ENCODE results near the gene ARHGAP6.
"Not testable (repeated sequence)": the region's sequence is repeated elsewhere in the genome, so short reads cannot be mapped to it uniquely, and the experiment has no call there.

The ARHGAP6 gene

GRCh38 chrX:11567528-11568220 lies 98.0 kb downstream of the ARHGAP6 start:
- no peak for DNase-seq

DNA sequence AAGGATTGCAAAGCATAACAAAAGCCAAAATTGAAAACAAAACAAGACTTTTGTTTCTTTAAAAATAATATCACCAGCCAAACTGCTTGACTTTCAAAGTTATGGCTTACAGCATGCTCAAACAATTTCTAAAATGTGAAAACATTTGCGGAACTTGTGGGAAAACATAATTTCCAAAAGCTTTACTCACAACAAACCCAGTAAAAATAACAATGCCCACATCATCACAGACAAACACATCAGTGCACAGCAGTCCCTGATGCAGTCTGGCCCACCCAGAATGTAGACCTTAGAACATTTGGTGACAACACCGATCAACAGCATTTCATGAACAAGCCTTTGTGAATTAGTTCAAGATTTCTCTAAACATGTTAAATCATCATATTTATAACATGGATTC lies 98.9 kb downstream of the ARHGAP6 start:
- peak; percentile 13 for DNase-seq

GRCh38 chrX:11566173-11566572 lies 99.5 kb downstream of the ARHGAP6 start:
- no peak for DNase-seq

GRCh38 chrX:11564546-11564945 lies 101.2 kb downstream of the ARHGAP6 start:
- no peak for DNase-seq

DNA sequence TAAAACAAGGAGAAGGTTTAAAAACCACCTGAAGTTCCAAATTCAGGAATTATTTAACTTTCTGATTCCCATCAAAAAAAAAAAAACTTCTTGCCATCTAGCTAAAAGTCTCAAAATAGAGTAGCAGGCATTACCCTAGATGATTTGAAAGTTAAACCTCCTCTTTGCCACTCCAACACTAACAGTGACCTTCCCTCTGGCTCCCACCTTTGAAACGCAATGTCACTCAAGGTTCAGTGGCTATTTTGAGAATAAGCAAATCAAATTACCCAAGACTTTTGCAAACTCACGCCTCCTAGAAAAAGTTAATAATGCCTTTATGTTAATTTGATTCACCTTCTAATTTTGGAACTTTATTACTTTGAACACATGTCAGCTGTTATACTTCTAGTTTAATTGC lies 103.2 kb downstream of the ARHGAP6 start:
- DNase-seq, result no peak

GRCh38 chrX:11558972-11559371 lies 106.7 kb downstream of the ARHGAP6 start:
- no peak for DNase-seq

- DNase-seq, result peak; percentile 76
Measured at GRCh38 chrX:11557120-11557519, 108.6 kb downstream of the ARHGAP6 start.

GRCh38 chrX:11555759-11556158 lies 110.0 kb downstream of the ARHGAP6 start:
- DNase-seq, result peak; percentile 69

DNA sequence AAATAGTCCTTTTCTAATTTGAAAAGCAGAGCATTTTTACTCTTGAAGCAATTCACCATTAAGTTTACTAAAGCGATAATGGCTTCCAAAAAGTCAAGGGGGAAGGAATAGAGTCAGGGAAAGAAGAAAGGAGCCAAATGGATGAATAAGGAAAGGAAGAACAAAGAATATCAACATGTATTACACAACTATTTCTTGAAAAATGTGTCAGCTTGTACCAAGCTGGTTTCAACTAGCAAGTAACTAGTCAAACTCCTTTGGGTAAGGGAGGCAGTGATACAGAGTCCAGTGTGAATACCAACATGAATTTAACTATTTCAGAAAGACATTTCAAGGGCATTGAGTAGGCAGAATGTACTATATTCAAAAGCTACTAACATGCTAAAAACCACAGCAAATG lies 112.1 kb downstream of the ARHGAP6 start:
- DNase-seq, result no peak

DNA sequence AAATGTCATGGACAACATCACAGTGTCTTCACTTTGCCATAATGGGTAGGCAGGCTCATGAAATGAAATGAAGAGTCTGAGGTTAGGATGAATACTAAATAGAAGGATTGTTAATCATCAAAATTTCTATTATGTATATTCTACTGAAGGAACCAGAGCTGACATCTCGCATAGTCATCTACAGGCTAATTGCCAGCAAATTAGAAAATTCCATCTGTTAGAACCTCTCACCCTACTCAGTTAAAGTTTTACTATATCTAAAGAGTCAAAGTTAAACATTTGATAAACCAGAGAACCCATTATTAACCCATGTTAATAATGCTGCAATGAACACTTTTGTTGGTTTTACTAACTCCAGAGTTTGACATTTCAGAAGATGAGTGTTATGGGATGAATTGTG lies 114.6 kb downstream of the ARHGAP6 start:
- no peak for DNase-seq

GRCh38 chrX:11546917-11547316 lies 118.8 kb downstream of the ARHGAP6 start:
- DNase-seq, result no peak

DNA sequence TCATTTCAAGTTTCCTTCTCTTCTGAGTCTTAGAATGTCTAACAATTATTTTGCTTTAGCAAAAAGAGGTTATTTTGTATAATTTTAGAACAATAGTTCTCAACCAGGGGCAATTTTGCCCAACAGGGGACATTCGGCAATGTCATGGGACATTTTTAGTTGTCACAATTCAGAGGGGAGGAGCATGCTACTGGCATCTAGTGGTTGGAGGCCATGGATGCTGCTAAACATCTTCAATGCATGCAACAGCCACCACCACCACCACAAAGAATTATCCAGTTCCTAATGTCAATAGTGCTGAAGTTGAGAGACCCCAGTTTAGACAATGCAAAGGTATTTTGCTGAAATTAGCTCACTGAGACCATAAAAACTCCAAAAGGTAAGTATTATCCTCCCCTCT lies 122.5 kb downstream of the ARHGAP6 start:
- no peak for DNase-seq

GRCh38 chrX:11541510-11541909 lies 124.2 kb downstream of the ARHGAP6 start:
- no peak for DNase-seq

DNA sequence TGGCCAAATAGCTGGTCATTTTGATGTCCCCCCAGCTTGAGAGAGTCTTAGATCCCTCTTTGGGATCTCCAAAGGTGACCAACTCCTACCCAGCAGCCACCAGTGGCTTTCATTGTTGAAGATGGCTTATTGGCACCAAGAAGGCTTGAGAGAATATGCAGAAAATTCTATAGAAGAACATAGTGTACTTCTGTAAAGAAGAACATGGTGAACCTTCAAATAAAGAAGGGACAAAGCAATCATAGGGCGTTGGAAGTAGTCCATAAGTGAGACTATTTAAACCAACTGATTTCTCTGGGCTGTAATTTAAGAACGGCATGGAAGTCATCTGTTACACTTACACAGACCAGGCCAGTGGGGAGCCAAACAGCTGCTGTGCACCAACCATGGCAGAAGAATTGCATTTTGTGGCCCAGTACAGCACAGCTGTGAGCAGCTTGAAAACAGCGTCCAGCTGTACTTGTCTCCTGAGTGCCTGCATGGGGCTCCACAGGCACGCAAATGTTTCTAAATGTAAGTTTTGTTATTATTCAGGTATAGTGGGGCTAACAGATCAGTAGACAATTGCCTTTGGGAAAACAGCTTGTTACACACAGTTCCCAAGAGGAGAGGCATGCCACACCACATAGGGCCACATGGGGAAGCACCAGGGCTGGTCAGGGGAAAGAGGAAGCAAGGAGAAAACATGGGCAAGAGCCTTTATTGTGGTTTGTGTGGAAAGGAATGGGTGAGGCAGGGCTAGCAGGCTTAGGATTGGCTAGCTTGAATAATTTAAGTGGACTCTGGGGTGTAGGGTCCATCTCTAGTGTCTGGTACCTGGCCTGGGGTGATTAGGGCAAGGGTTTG lies 125.0 kb downstream of the ARHGAP6 start:
- DNase-seq, result no peak

DNA sequence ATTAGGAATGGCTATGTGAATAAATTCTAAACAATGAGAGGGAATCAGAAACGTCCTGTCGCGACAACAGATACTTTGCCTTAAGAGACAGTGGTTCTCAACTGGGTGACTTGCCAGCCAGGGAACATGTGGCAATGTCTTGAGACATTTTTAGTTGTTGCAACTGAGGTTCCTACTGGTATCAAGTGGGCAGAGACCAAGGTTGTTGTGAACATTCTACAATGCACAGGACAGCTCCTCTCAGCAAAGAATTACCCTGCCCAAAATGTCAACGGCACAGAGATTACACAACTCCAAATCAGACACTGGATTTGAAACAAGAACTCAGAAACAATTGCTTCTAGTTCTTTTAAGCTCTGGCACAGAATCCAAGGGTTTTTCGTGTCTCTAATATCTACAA lies 128.6 kb downstream of the ARHGAP6 start:
- no peak for DNase-seq

- DNase-seq, result peak; percentile 7
Measured at GRCh38 chrX:11535156-11535919, 130.4 kb downstream of the ARHGAP6 start.

DNA sequence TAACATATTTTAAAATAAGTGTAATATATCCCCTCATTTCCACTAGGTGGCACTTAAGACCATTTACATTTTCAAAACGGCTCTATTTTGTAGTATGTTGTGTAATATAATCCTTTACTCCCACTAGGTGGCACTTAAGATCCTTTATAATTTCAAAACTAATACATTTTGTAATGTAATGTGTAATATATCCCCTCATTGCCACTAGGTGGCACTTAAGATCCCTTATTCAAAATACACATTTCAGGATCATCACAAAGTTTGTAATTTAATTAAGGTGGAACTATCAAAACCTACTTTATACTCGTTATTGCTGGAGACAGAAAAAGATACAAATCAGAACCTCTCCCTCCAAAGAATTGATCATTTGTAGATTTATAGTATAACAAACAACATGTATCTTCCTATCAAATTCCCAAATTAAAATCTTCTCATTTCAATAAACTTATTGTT lies 132.5 kb downstream of the ARHGAP6 start:
- peak; percentile 64 for DNase-seq

GRCh38 chrX:11532291-11533078 lies 133.2 kb downstream of the ARHGAP6 start:
- peak; percentile 40 for DNase-seq

GRCh38 chrX:11531226-11531625 lies 134.5 kb downstream of the ARHGAP6 start:
- DNase-seq, result peak; percentile 17

GRCh38 chrX:11530621-11531020 lies 135.1 kb downstream of the ARHGAP6 start:
- DNase-seq, result peak; percentile 24

GRCh38 chrX:11528623-11529022 lies 137.1 kb downstream of the ARHGAP6 start:
- no peak for DNase-seq

GRCh38 chrX:11525685-11526084 lies 140.0 kb downstream of the ARHGAP6 start:
- DNase-seq, result no peak

DNA sequence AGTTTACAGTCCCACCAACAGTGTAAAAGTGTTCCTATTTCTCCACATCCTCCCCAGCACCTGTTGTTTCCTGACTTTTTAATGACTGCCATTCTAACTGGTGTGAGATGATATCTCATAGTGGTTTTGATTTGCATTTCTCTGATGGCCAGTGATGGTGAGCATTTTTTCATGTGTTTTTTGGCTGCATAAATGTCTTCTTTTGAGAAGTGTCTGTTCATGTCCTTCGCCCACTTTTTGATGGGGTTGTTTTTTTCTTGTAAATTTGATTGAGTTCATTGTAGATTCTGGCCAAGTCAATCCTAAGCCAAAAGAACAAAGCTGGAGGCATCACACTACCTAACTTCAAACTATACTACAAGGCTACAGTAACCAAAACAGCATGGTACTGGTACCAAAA lies 146.5 kb downstream of the ARHGAP6 start:
- DNase-seq, result not testable (repeated sequence)

Data from EL (cell line).